ENCODE measurements around the gene ADGRE2.

DNA sequence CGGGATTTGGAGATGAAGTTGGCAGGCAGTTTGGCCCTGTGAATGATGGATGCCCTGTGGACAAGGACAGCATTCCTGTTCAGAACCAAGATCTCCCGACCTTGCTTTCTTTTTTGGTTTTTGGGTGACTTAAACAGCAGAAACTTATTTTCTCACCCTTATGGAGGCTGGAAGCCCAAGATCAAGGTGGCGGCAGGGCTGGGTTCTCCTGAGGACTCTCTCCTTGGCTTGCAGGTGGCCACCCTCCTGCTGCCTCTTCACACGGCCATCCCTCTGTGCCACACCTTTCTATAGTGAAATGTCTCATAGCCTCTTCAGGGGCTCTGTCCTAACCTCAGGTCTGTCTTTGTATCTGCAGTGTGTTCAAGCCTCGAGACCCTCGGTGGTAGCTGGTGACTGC lies 74.5 kb downstream of the ADGRE2 start:
- TF ChIP-seq, protein P1, sequence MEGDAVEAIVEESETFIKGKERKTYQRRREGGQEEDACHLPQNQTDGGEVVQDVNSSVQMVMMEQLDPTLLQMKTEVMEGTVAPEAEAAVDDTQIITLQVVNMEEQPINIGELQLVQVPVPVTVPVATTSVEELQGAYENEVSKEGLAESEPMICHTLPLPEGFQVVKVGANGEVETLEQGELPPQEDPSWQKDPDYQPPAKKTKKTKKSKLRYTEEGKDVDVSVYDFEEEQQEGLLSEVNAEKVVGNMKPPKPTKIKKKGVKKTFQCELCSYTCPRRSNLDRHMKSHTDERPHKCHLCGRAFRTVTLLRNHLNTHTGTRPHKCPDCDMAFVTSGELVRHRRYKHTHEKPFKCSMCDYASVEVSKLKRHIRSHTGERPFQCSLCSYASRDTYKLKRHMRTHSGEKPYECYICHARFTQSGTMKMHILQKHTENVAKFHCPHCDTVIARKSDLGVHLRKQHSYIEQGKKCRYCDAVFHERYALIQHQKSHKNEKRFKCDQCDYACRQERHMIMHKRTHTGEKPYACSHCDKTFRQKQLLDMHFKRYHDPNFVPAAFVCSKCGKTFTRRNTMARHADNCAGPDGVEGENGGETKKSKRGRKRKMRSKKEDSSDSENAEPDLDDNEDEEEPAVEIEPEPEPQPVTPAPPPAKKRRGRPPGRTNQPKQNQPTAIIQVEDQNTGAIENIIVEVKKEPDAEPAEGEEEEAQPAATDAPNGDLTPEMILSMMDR (IDR thresholded peaks at IDR 0.05; ENCODE audit: low read depth, low read length, poor library complexity, severe bottlenecking) = no peak
- no peak for TF ChIP-seq EZH2phosphoT487 (IDR thresholded peaks at IDR 0.05; ENCODE audit: borderline replicate concordance, low read length)

All from DOHH2 (cell line).